Activated CD4-positive, alpha-beta T cell treated with anti-CD3 and anti-CD28 coated beads for 1 hour (primary cell): ENCODE data around the gene KITLG.
"Not testable (repeated sequence)": the region's sequence is repeated elsewhere in the genome, so short reads cannot be mapped to it uniquely, and the experiment has no call there.

Source experiments
- DNase-seq: peaks from one replicate; pipeline ENCODE4 v3.0.0-alpha.2; 2020

KITLG gene

GRCh38 chr12:88580051-88580871 lies at the start of gene KITLG:
KITLG (minus strand) TSS chr12:88580471; CDS start chr12:88580278, 193 bp downstream.
- DNase-seq = no peak

DNA sequence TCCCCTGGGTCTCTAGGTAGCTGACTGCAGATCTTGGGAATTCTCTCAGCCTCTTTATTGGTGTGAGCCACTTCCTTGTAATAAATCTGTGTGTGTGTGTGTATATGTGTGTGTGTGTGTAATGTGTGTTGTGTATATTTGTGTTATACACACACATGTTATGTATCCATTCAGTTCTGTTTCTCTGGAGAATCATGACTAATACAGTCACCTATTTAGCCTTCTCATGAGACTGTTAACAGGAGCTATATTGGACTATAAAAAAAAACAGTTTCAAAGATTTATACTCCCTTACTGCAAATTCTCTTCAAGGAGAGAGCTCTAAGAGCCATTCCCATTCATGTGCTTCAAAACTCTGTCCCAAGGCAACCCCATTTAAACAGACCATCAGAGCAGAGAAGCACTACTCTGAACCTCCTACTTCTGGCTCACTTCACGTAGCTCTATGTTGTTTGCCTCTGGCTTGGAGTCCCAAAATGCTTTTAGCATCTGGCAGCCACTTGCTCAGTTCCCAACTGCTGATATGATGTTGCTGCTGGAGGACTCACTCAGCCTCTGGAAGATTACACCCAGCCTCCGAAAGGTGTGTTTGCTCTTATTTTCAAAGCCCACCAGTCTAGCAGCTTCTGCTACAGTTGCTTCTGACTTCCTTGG lies 48.7 kb upstream of the KITLG start:
- DNase-seq = no peak

DNA sequence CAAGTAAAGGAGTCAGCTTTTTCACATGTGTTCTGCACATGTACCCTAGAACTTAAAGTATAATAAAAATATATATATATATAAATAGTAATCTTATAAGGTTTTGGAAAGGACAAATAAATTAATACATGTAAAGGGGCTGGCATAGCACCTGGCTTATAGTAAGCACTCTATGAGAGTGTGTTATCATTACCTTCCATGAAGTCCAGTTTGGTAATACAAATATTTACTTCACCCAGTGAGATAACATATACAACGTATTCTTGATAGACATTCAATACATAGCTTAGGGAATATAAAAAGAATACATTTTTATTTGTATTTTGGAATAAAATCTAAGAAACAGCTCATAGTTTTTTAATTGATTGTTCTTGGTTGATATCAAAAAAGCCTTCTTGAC lies 47.8 kb upstream of the KITLG start:
- DNase-seq = not testable (repeated sequence)

DNA sequence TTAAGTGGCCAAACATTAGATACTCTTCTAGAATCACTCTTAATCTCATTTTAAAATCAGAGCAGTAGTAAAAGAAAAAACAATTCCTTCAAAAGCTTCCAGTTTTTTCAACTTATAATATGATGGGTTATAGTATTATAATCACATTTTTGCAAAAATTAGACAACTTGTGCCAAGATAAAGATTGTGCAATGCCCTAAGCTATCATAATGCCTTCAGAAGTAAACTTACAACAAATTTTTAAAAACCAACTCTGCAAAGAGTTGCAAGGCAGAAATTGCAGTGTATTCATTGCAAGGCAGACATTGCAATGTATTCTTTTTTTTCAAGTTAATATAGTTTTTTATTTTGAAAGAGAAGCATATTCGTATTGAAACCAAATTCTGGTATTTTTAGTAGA lies 47.2 kb upstream of the KITLG start:
- no peak for DNase-seq

- DNase-seq = no peak
Observed at GRCh38 chr12:88625356-88625755, 45.1 kb upstream of the KITLG start.

DNA sequence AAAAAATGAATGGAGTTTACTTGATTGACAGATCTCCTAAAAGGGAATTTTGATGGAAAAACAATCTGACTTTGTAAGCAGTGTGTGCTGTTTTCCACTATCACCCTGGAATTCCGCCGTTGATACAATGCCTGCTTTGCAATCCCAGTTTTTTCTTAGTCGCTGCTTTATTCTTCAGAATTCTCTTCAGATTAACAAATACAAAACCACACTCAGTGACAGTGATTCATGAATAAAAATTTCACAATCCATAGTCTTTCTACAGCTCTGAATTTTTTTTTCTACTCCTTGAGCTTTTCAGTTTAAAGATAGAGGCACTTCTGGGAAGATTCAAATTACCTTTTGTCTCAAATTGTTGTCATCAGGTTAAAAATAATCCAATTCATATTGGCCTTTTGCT lies 44.6 kb upstream of the KITLG start:
- no peak for DNase-seq

- no peak for DNase-seq
Observed at GRCh38 chr12:88623777-88624548, 43.7 kb upstream of the KITLG start.

DNA sequence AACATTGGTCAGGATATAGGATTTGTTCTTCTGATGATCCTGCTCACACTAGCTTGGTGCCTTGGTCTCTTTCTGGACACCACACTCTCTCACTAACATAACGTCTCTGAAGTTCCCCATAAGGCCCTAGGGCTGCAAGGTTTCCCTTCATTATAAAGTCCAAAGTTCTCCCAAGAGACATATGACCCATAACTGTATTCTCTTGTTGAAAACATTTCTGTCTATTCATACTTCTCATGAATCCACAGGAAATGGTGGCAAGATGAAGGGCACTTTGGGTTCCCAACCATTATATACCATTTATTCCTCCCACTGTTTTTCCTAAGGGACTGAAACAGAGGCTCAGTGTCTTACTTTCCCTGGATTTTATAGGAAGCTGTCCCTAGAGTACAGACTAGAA lies 37.1 kb upstream of the KITLG start:
- no peak for DNase-seq

GRCh38 chr12:88615490-88615889 lies 35.2 kb upstream of the KITLG start:
- DNase-seq = no peak

DNA sequence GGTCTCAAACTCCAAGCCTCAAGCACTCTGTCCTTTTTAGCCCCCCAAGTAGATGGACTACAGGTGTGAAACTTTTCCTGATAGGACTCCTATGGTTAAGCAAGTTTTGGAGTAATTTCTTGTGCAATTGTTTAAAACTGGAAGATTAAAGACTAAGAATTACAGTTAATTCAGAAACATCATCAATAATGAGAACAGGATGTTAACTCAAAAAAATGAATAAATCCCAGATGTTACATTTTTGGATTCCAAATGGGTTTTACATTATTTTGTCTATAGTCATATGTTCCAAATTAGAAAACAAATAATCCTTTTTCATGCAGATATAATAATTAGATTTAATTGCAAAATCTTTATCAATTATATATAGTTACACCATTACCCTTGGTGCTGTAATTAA lies 24.4 kb upstream of the KITLG start:
- no peak for DNase-seq

DNA sequence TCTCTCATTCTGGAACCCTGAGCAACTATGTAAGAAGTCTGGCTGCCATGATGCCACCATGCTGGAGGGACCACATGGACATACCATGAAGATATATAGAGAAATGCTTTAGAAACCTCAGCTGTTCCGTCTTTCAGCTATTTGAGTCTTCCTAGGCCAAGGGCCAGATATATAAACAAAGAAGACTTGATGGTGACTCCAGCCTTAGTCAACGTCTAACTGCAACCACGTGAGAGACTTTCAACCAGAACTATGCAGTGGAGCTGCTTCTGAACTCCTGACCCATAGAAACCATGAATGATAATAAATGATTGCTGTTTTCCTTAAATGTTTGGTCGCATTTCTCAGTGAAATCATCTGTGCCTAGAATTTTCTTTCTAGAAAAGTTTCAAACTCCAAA lies 20.0 kb upstream of the KITLG start:
- DNase-seq = no peak

DNA sequence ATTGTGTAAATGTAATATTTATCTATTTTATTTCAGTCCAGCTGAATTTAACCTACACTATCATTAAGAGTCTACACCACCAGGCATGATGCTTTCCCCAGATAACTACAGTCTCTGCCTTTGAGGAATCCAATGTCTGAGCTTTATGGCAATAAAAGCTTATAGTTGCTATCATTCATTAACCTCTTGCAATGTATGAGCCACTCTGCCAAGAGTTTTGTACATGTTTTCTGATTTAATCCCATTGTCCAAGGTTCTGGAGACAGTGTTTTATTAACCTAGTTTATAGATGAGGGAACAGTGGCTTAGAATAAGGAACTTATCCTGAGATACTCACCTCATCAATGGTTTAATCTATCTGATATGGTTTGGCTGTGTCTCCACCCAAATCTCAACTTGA lies 17.1 kb upstream of the KITLG start:
- no peak for DNase-seq

DNA sequence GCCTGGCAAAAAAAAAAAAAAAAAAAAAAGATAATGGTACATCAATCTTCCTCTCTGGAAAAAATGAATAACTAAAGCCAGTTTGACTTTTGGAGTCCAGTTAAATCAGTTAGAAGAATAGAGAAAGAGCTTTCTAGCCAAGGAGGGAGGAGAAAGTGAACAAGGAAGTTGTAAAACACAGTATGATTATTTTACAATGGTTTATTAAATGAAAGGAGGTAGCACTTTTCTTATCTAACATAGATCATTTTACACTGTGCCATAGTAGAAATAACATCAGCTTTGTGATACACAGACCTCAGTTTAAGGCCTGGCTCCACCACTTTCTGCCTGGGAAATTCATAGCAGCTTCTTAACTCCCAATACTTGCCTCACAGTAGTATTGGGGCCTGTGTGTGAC lies 15.4 kb upstream of the KITLG start:
- no peak for DNase-seq

- DNase-seq = no peak
Observed at GRCh38 chr12:88594780-88595179, 14.5 kb upstream of the KITLG start.

- DNase-seq = no peak
Observed at GRCh38 chr12:88591343-88591742, 11.1 kb upstream of the KITLG start.

DNA sequence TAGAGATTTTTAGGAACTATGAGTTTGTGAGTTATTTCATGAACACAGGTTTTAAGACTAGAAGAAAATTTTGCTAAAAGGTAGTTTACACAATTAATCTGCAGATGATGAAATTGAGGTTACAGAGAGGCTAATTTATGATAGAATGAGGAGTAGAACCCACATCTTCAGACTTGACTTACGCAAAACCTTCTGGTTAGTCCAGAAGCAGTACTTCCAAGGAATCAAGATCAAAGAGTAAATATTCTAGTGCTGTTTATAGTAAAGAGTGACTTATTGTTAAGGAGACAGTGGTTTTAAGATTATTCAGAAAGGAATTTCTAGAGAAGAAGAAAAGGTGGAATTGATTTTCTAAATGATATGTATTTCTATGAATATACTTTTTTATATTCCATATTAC lies 10.6 kb upstream of the KITLG start:
- no peak for DNase-seq

- no peak for DNase-seq
Observed at GRCh38 chr12:88585077-88585476, 4.8 kb upstream of the KITLG start.

- no peak for DNase-seq
Observed at GRCh38 chr12:88579601-88580050, 645 bp downstream of the KITLG start.

- DNase-seq = no peak
Observed at GRCh38 chr12:88579161-88579517, 1.1 kb downstream of the KITLG start.

- DNase-seq = no peak
Observed at GRCh38 chr12:88578276-88579160, 1.8 kb downstream of the KITLG start.

- DNase-seq = no peak
Observed at GRCh38 chr12:88577537-88577936, 2.7 kb downstream of the KITLG start.

- DNase-seq = no peak
Observed at GRCh38 chr12:88576866-88577265, 3.4 kb downstream of the KITLG start.
